ENCODE results near the gene PKM.

PKM gene

DNA sequence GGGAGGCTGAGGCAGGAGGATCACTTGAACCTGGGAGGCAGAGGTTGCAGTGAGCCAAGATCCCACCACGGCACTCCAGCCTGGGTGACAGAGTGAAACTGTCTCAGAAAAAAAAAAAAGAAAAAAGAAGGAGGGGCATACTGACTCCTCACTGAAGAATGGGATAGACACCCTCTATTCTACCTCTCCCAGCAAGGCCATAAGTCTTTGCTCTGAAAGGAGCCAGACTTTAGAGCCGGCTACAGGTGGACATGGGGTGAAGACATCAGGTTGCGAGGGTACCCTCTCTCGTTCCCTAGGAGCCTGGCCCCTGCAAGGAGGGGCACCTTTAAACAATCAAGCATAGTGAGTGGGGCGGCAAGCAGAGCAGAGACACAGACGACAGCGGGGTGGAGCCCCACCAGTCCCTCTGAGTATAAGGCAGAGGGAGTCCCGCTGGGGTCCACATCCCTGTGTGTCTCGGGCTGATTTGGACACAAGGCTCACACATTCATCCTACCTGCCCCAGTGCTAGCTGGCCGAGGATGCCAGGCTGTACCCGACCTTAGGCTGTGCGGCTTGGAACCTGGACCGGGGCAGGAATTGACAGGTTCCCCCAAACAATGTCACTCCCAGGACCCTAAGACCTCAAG lies 34.5 kb downstream of the PKM start:
- H3K27ac ChIP-seq (ENCODE audit: insufficient read depth, low read depth, low read length, poor library complexity, severe bottlenecking) = no peak overlapping the region
- H3K36me3 ChIP-seq (ENCODE audit: control insufficient read depth, insufficient read depth, low read length) = peaks cover 15% of the 10 kb centered on the region
- peak overlapping the region; percentile 28 for H3K4me3 ChIP-seq (ENCODE audit: insufficient read depth, low read depth, low read length)
- H3K9me3 ChIP-seq (ENCODE audit: control insufficient read depth, low read length) = no peaks in the 10 kb centered on the region
- peaks cover 3% of the 10 kb centered on the region for H3K4me1 ChIP-seq (ENCODE audit: control insufficient read depth, insufficient read depth, low read length)
- peaks cover 46% of the 10 kb centered on the region for H3K27me3 ChIP-seq (ENCODE audit: control insufficient read depth, insufficient read depth, low read length, poor library complexity, severe bottlenecking)
- 65 to 69% methylated on average over 13 of the region's 13 CpGs for WGBS, 2 experiments

DNA sequence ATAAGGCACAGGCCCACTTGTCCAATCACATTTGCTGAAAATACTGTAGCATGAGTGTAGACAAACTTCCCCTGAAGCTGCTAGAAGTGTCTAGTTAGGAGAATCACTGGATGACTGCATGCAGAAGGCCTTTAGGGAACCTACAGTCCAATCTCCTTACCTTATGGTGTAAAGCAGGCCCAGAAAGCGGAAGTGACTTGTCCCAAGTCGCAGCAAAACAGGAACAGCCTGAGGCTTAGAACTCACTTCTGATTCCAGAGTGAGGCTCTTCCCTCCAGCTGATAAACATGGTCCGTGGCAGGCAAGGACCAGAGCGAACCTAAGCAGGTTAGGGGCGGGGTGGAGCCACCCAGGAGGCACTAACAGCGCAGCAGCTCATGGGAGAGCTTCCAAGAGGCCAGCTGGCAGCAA lies 35.9 kb downstream of the PKM start:
- H3K36me3 ChIP-seq (ENCODE audit: control insufficient read depth, insufficient read depth, low read length) = peaks cover 9% of the 10 kb centered on the region

GRCh38 chr15:72193836-72194396 lies 37.1 kb downstream of the PKM start:
- Histone ChIP-seq H3K27ac (ENCODE audit: insufficient read depth, low read depth, low read length, poor library complexity, severe bottlenecking) (no peak overlapping the region), H3K27me3 (ENCODE audit: control insufficient read depth, insufficient read depth, low read length, poor library complexity, severe bottlenecking) (peaks cover 45% of the 10 kb centered on the region), H3K36me3 (ENCODE audit: control insufficient read depth, insufficient read depth, low read length) (peaks cover 3% of the 10 kb centered on the region), H3K4me3 (ENCODE audit: insufficient read depth, low read depth, low read length) (no peak overlapping the region), H3K9me3 (ENCODE audit: control insufficient read depth, low read length) (no peaks in the 10 kb centered on the region), H3K4me1 (ENCODE audit: control insufficient read depth, insufficient read depth, low read length) (peaks cover 3% of the 10 kb centered on the region)
- 75 to 78% methylated on average over 7 to 8 of the region's 8 CpGs for WGBS, 2 experiments

More for the DNA sequence above, 35.9 kb downstream of the PKM start:
- H3K9me3 ChIP-seq (ENCODE audit: control insufficient read depth, low read length) = no peaks in the 10 kb centered on the region
- H3K4me1 ChIP-seq (ENCODE audit: control insufficient read depth, insufficient read depth, low read length) = peaks cover 3% of the 10 kb centered on the region
- no peak overlapping the region for H3K4me3 ChIP-seq (ENCODE audit: insufficient read depth, low read depth, low read length)
- WGBS, 2 experiments = 77% methylated on average over 6 of the region's 6 CpGs
- no peak overlapping the region for H3K27ac ChIP-seq (ENCODE audit: insufficient read depth, low read depth, low read length, poor library complexity, severe bottlenecking)
- H3K27me3 ChIP-seq (ENCODE audit: control insufficient read depth, insufficient read depth, low read length, poor library complexity, severe bottlenecking) = peaks cover 46% of the 10 kb centered on the region

DNA sequence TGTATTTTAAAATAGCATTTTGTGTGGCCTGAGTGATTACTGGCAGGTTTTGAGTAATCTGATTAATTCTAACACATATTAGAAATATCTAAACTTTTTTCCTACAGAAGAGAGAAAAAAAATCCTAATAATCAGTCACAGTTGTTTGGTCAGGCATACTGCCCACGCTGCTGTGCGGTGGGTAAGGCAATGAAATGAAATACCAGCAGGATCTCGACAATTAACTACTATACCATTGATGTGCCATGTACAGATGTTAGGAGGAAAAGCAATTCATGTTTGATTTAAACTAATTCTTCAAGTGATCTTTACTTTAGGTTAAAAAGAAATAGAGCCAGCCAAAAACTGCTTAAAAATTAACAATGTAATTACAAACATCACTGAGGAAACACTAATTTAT lies 38.6 kb downstream of the PKM start:
- H3K27ac ChIP-seq (ENCODE audit: insufficient read depth, low read depth, low read length, poor library complexity, severe bottlenecking) = no peak overlapping the region
- WGBS, 2 experiments = 88 to 100% methylated on average over 3 of the region's 3 CpGs
- H3K9me3 ChIP-seq (ENCODE audit: control insufficient read depth, low read length) = no peaks in the 10 kb centered on the region
- no peaks in the 10 kb centered on the region for H3K36me3 ChIP-seq (ENCODE audit: control insufficient read depth, insufficient read depth, low read length)
- H3K27me3 ChIP-seq (ENCODE audit: control insufficient read depth, insufficient read depth, low read length, poor library complexity, severe bottlenecking) = peaks cover 31% of the 10 kb centered on the region
- no peak overlapping the region for H3K4me3 ChIP-seq (ENCODE audit: insufficient read depth, low read depth, low read length)
- peaks cover 3% of the 10 kb centered on the region for H3K4me1 ChIP-seq (ENCODE audit: control insufficient read depth, insufficient read depth, low read length)

- Histone ChIP-seq H3K27me3 (ENCODE audit: control insufficient read depth, insufficient read depth, low read length, poor library complexity, severe bottlenecking) (peaks cover 16% of the 10 kb centered on the region), H3K4me1 (ENCODE audit: control insufficient read depth, insufficient read depth, low read length) (no peaks in the 10 kb centered on the region), H3K9me3 (ENCODE audit: control insufficient read depth, low read length) (no peaks in the 10 kb centered on the region), H3K27ac (ENCODE audit: insufficient read depth, low read depth, low read length, poor library complexity, severe bottlenecking) (no peak overlapping the region), H3K36me3 (ENCODE audit: control insufficient read depth, insufficient read depth, low read length) (no peaks in the 10 kb centered on the region), H3K4me3 (ENCODE audit: insufficient read depth, low read depth, low read length) (no peak overlapping the region)
- 86 to 89% methylated on average over 2 of the region's 2 CpGs for WGBS, 2 experiments
These were observed 41.6 kb downstream of the PKM start for GRCh38 chr15:72189250-72189902.

- peak overlapping the region; percentile 24 for H3K4me3 ChIP-seq (ENCODE audit: insufficient read depth, low read depth, low read length)
- no peak overlapping the region for H3K27ac ChIP-seq (ENCODE audit: insufficient read depth, low read depth, low read length, poor library complexity, severe bottlenecking)
- peaks cover 21% of the 10 kb centered on the region for H3K4me1 ChIP-seq (ENCODE audit: control insufficient read depth, insufficient read depth, low read length)
- H3K36me3 ChIP-seq (ENCODE audit: control insufficient read depth, insufficient read depth, low read length) = no peaks in the 10 kb centered on the region
- H3K27me3 ChIP-seq (ENCODE audit: control insufficient read depth, insufficient read depth, low read length, poor library complexity, severe bottlenecking) = peaks cover 24% of the 10 kb centered on the region
- H3K9me3 ChIP-seq (ENCODE audit: control insufficient read depth, low read length) = no peaks in the 10 kb centered on the region
- 4 to 7% methylated on average over 34 of the region's 34 CpGs for WGBS, 2 experiments
These were observed 46.7 kb downstream of the PKM start for GRCh38 chr15:72184165-72184811.

DNA sequence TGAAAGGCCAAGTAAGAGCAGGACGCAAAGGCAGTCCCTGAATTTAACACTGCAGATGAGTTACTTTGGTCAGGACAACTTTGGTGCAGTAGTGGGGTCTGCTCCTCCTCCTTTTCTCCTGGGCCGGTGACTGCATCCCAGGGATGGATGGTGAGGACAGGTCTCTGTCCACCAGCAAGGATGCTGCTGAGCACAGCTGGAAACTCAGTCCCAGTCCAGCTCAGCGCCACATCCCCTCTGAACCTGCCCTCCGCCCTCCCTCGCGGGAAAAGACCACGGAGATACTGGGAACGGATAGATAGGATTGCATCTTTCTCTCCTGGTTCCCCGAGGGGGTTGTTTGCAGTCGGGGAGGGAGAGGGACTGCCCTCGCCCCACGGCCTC lies 47.2 kb downstream of the PKM start:
- WGBS, 2 experiments = 47 to 52% methylated on average over 12 of the region's 12 CpGs
- peak overlapping the region; percentile 24 for H3K4me3 ChIP-seq (ENCODE audit: insufficient read depth, low read depth, low read length)
- H3K27ac ChIP-seq (ENCODE audit: insufficient read depth, low read depth, low read length, poor library complexity, severe bottlenecking) = no peak overlapping the region

GRCh38 chr15:72182673-72183072 lies 48.3 kb downstream of the PKM start:
- WGBS, 2 experiments = 93 to 95% methylated on average over 3 of the region's 3 CpGs
- no peaks in the 10 kb centered on the region for H3K36me3 ChIP-seq (ENCODE audit: control insufficient read depth, insufficient read depth, low read length)
- no peak overlapping the region for H3K4me3 ChIP-seq (ENCODE audit: insufficient read depth, low read depth, low read length)
- H3K4me1 ChIP-seq (ENCODE audit: control insufficient read depth, insufficient read depth, low read length) = peaks cover 23% of the 10 kb centered on the region
- H3K27ac ChIP-seq (ENCODE audit: insufficient read depth, low read depth, low read length, poor library complexity, severe bottlenecking) = no peak overlapping the region
- no peaks in the 10 kb centered on the region for H3K9me3 ChIP-seq (ENCODE audit: control insufficient read depth, low read length)
- peaks cover 24% of the 10 kb centered on the region for H3K27me3 ChIP-seq (ENCODE audit: control insufficient read depth, insufficient read depth, low read length, poor library complexity, severe bottlenecking)

More for the DNA sequence above, 47.2 kb downstream of the PKM start:
- Histone ChIP-seq H3K36me3 (ENCODE audit: control insufficient read depth, insufficient read depth, low read length) (no peaks in the 10 kb centered on the region), H3K9me3 (ENCODE audit: control insufficient read depth, low read length) (no peaks in the 10 kb centered on the region), H3K27me3 (ENCODE audit: control insufficient read depth, insufficient read depth, low read length, poor library complexity, severe bottlenecking) (peaks cover 24% of the 10 kb centered on the region), H3K4me1 (ENCODE audit: control insufficient read depth, insufficient read depth, low read length) (peaks cover 23% of the 10 kb centered on the region)

DNA sequence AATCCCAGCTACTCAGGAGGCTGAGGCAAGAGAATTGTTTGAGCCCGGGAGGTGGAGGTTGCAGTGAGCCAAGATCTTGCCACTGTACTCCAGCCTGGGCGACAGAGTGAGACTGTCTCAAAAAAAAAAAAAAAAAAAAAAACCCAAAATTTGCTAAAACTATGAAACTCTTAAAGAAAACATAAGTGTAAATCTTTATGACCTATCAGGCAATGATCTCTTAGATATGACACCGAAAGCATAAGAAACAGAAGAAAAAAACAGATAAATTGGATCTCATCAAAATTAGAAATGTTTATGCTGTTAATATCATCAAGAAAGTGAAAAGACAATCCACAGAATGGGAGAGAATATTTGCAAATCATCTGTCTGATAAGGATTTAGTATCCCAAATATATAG lies 48.7 kb downstream of the PKM start:
- no peaks in the 10 kb centered on the region for H3K36me3 ChIP-seq (ENCODE audit: control insufficient read depth, insufficient read depth, low read length)
- H3K4me1 ChIP-seq (ENCODE audit: control insufficient read depth, insufficient read depth, low read length) = peaks cover 23% of the 10 kb centered on the region
- peaks cover 24% of the 10 kb centered on the region for H3K27me3 ChIP-seq (ENCODE audit: control insufficient read depth, insufficient read depth, low read length, poor library complexity, severe bottlenecking)
- no peak overlapping the region for H3K4me3 ChIP-seq (ENCODE audit: insufficient read depth, low read depth, low read length)
- 80 to 97% methylated on average over 2 to 3 of the region's 3 CpGs for WGBS, 2 experiments
- H3K27ac ChIP-seq (ENCODE audit: insufficient read depth, low read depth, low read length, poor library complexity, severe bottlenecking) = no peak overlapping the region
- H3K9me3 ChIP-seq (ENCODE audit: control insufficient read depth, low read length) = no peaks in the 10 kb centered on the region

DNA sequence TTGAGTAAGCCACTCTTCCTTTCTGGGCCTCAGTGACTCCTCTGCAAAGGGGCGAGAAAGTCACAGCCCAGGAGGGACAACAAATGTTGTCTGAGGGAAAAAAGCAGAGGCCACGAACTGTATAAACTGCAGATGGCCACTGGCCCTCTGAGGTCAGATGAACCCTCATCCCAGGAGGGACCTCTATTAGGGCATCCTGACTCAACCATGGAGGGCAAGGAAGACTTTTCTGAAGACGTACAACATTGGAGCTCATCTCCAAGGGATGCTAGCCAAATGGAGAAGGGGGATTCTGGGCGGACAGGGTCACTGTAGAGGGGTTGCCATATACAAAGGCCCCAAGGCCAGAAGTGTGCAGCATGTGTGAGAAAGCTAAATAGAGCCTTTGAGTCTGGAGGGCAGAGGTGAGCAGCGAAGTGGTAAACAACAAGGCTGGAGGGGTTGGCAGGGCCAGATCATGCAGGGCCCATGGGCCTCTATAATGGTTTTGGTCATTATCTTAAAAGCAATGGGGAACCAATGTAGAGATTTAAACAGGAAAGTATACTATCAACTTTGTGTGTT lies 50.1 kb downstream of the PKM start:
- Histone ChIP-seq H3K27ac (ENCODE audit: insufficient read depth, low read depth, low read length, poor library complexity, severe bottlenecking) (peak overlapping the region; percentile 38), H3K9me3 (ENCODE audit: control insufficient read depth, low read length) (no peaks in the 10 kb centered on the region), H3K36me3 (ENCODE audit: control insufficient read depth, insufficient read depth, low read length) (no peaks in the 10 kb centered on the region), H3K4me1 (ENCODE audit: control insufficient read depth, insufficient read depth, low read length) (peaks cover 23% of the 10 kb centered on the region), H3K4me3 (ENCODE audit: insufficient read depth, low read depth, low read length) (no peak overlapping the region), H3K27me3 (ENCODE audit: control insufficient read depth, insufficient read depth, low read length, poor library complexity, severe bottlenecking) (peaks cover 24% of the 10 kb centered on the region)
- WGBS, 2 experiments = 94% methylated on average over 5 of the region's 5 CpGs
